Neuronal stem cell (in vitro differentiated cells): ENCODE measurements around the gene EMC8.

ENCODE experiments used
- DNase-seq: peaks from one replicate; pipeline ENCODE4 v3.0.0-alpha.2; 2013; ENCODE audit warnings: low spot score
- H2AFZ ChIP-seq: one replicate; pipeline ENCODE4 v1.6.1; 2013; ENCODE audit warnings: mild to moderate bottlenecking, low read length, inconsistent platforms
- H2AK5ac ChIP-seq: 2 replicates; pipeline ENCODE4 v1.6.1; 2013; ENCODE audit warnings: low read depth, mild to moderate bottlenecking, inconsistent platforms, low read length, moderate library complexity, mixed read lengths
- H2BK120ac ChIP-seq: 2 replicates; pipeline ENCODE4 v1.6.1; 2013; ENCODE audit warnings: low read depth, mild to moderate bottlenecking, inconsistent platforms, low read length, moderate library complexity, mixed read lengths
- H2BK12ac ChIP-seq: one replicate; pipeline ENCODE4 v1.6.1; 2013; ENCODE audit warnings: low read length, inconsistent platforms
- H2BK15ac ChIP-seq: 2 replicates; pipeline ENCODE4 v1.6.1; 2013; ENCODE audit warnings: mild to moderate bottlenecking, low read length, inconsistent platforms, mixed read lengths
- H2BK5ac ChIP-seq: one replicate; pipeline ENCODE4 v1.6.1; 2013; ENCODE audit warnings: inconsistent platforms, mild to moderate bottlenecking, low read length, moderate library complexity
- H3K14ac ChIP-seq: one replicate; pipeline ENCODE4 v1.6.1; 2013; ENCODE audit warnings: low read length, inconsistent platforms
- H3K18ac ChIP-seq: 2 replicates; pipeline ENCODE4 v1.6.1; 2013; ENCODE audit warnings: low read length, inconsistent platforms
- H3K23ac ChIP-seq: 2 replicates; pipeline ENCODE4 v1.6.1; 2013; ENCODE audit warnings: low read depth, mild to moderate bottlenecking, mixed read lengths, low read length, inconsistent platforms; ENCODE audit not compliant: poor library complexity
- H3K27ac ChIP-seq: replicated peaks from 3 replicates; pipeline ENCODE4 v1.5.1; 2013; ENCODE audit warnings: low read length, inconsistent platforms
- H3K27me3 ChIP-seq, 3 experiments: 2 replicates each; pipeline ENCODE4 v1.6.1; 2013; ENCODE audit warnings: low read length in 3 of 3, mild to moderate bottlenecking in 2 of 3, inconsistent platforms in 1 of 3, low read depth in 1 of 3, mixed read lengths in 1 of 3, moderate library complexity in 1 of 3; ENCODE audit not compliant: control insufficient read depth in 3 of 3, insufficient read depth in 3 of 3
- H3K36me3 ChIP-seq, 2 donors: replicated peaks in 1 of 2; 2 replicates each; pipeline ENCODE4 v1.6.1; 2013; ENCODE audit warnings: low read length in 2 of 2; ENCODE audit not compliant: control insufficient read depth in 2 of 2, insufficient read depth in 2 of 2
- H3K4ac ChIP-seq: 2 replicates; pipeline ENCODE4 v1.6.1; 2013; ENCODE audit warnings: inconsistent platforms, mild to moderate bottlenecking, low read length, moderate library complexity
- H3K4me1 ChIP-seq, 2 donors: 1 replicate in 1 of 2; 2 replicates in 1 of 2; pipeline ENCODE4 v1.6.1; 2013; ENCODE audit warnings: low read length in 2 of 2, low read depth in 1 of 2; ENCODE audit not compliant: control insufficient read depth in 2 of 2, insufficient read depth in 1 of 2
- H3K4me2 ChIP-seq: one replicate; pipeline ENCODE4 v1.6.1; 2013; ENCODE audit warnings: mild to moderate bottlenecking, low read length, inconsistent platforms; ENCODE audit not compliant: insufficient read depth, poor library complexity, severe bottlenecking
- H3K4me3 ChIP-seq, 2 donors: 2 replicates each; pipeline ENCODE4 v1.5.1; 2013; ENCODE audit warnings: low read length in 2 of 2, mild to moderate bottlenecking in 2 of 2, inconsistent platforms in 1 of 2, moderate library complexity in 1 of 2
- H3K79me1 ChIP-seq: one replicate; pipeline ENCODE4 v1.6.1; 2013; ENCODE audit warnings: low read depth, mild to moderate bottlenecking, inconsistent platforms, low read length, moderate library complexity
- H3K9ac ChIP-seq: one replicate; pipeline ENCODE4 v1.6.1; 2013; ENCODE audit warnings: mild to moderate bottlenecking, low read depth, low read length, inconsistent platforms; ENCODE audit not compliant: poor library complexity
- H3K9me3 ChIP-seq, 2 donors: replicated peaks in 1 of 2; 2 replicates each; pipeline versions ENCODE3 to v1.6.1; 2013; ENCODE audit warnings: low read length in 2 of 2, mild to moderate bottlenecking in 2 of 2, inconsistent platforms in 1 of 2, low read depth in 1 of 2, mixed read lengths in 1 of 2, moderate library complexity in 1 of 2; ENCODE audit not compliant: control insufficient read depth in 2 of 2, insufficient read depth in 1 of 2
- H4K8ac ChIP-seq: one replicate; pipeline ENCODE4 v1.6.1; 2013; ENCODE audit warnings: low read depth, mild to moderate bottlenecking, inconsistent platforms, low read length, moderate library complexity
- H4K91ac ChIP-seq: one replicate; pipeline ENCODE4 v1.6.1; 2013; ENCODE audit warnings: low read length, low read depth, mild to moderate bottlenecking, inconsistent platforms; ENCODE audit not compliant: poor library complexity
- WGBS, 2 donors: extraction: QIAGEN DNeasy Blood & Tissue Kit; methylation state at CpG; one replicate each; pipeline ENCODE4 v1.1.7; 2013; ENCODE audit warnings: missing lambda C conversion rate in 2 of 2, mixed read lengths in 1 of 2; ENCODE audit not compliant: insufficient read length in 2 of 2, insufficient replicate concordance in 1 of 2; ENCODE audit errors: extremely low coverage in 2 of 2; 5-methylcytosine and 5-hydroxymethylcytosine counted together

The EMC8 gene

GRCh38 chr16:85826686-85827247 lies 27.4 kb upstream of the EMC8 start:
- peak overlapping the region; percentile 35 for H2BK12ac ChIP-seq
- peaks cover 2% of the 10 kb centered on the region for H3K79me1 ChIP-seq
- H3K27ac ChIP-seq = no peak overlapping the region
- H3K4me1 ChIP-seq = peaks cover 0 to 3% of the 10 kb centered on the region in 2 donors
- H2BK15ac ChIP-seq = no peak overlapping the region
- DNase-seq = no peak
- no peak overlapping the region for H2AFZ ChIP-seq
- no peaks in the 10 kb centered on the region for H3K36me3 ChIP-seq
- no peak overlapping the region for H2BK120ac ChIP-seq
- peak overlapping the region; percentile 90 for H4K91ac ChIP-seq
- H3K18ac ChIP-seq = peak overlapping the region; percentile 68
- no peak overlapping the region for H2BK5ac ChIP-seq
- WGBS, 2 donors = no CpG with 5 or more reads among the region's 16 CpGs
- no peak overlapping the region for H3K4ac ChIP-seq
- H4K8ac ChIP-seq = no peak overlapping the region
- no peak overlapping the region for H2AK5ac ChIP-seq
- H3K9me3 ChIP-seq = peaks cover 0 to 5% of the 10 kb centered on the region in 2 donors
- H3K14ac ChIP-seq = peak overlapping the region; percentile 59
- H3K4me3 ChIP-seq = peak overlapping the region in 1 of 2 donors; percentile 4
- H3K27me3 ChIP-seq = peaks cover 0 to 6% (median 2%) of the 10 kb centered on the region in 3 experiments
- H3K9ac ChIP-seq = peak overlapping the region; percentile 79
- no peak overlapping the region for H3K4me2 ChIP-seq
- H3K23ac ChIP-seq = peak overlapping the region; percentile 98

DNA sequence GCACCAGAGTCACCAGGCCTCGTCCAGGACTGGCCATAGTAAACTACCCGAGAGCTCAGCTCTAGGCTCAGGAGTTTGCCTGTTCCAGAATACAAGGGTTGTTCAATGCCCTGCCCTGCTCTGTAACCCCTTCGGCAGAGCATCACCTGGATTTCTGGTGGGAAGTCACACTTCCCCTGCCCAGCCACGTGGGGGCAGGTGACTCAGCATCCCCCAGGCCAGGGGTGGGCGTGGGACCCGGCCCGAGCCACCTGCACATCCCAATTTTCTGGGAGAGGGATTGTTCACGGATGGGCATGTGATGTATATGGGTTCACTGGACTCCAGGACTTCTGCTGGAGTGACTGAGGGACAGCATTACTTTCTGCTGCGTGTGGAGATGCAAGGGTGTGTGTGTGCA lies 26.0 kb upstream of the EMC8 start:
- H3K23ac ChIP-seq = no peak overlapping the region
- WGBS, 2 donors = no CpG with 5 or more reads among the region's 9 CpGs
- H3K9me3 ChIP-seq = peaks cover 0 to 5% of the 10 kb centered on the region in 2 donors
- no peaks in the 10 kb centered on the region for H3K36me3 ChIP-seq
- H4K91ac ChIP-seq = no peak overlapping the region
- no peak overlapping the region for H3K4me3 ChIP-seq
- no peak overlapping the region for H2BK120ac ChIP-seq
- H2AK5ac ChIP-seq = no peak overlapping the region
- H4K8ac ChIP-seq = no peak overlapping the region
- H3K4ac ChIP-seq = no peak overlapping the region
- peak overlapping the region; percentile 32 for H3K18ac ChIP-seq
- H3K9ac ChIP-seq = no peak overlapping the region
- no peak overlapping the region for H2BK5ac ChIP-seq
- H3K4me2 ChIP-seq = no peak overlapping the region
- H2BK15ac ChIP-seq = no peak overlapping the region
- no peak for DNase-seq
- no peak overlapping the region for H3K14ac ChIP-seq
- H2AFZ ChIP-seq = no peak overlapping the region
- peaks cover 0 to 3% of the 10 kb centered on the region in 2 donors for H3K4me1 ChIP-seq
- H3K79me1 ChIP-seq = peaks cover 2% of the 10 kb centered on the region
- peaks cover 0 to 9% (median 6%) of the 10 kb centered on the region in 3 experiments for H3K27me3 ChIP-seq
- H3K27ac ChIP-seq = no peak overlapping the region
- no peak overlapping the region for H2BK12ac ChIP-seq

DNA sequence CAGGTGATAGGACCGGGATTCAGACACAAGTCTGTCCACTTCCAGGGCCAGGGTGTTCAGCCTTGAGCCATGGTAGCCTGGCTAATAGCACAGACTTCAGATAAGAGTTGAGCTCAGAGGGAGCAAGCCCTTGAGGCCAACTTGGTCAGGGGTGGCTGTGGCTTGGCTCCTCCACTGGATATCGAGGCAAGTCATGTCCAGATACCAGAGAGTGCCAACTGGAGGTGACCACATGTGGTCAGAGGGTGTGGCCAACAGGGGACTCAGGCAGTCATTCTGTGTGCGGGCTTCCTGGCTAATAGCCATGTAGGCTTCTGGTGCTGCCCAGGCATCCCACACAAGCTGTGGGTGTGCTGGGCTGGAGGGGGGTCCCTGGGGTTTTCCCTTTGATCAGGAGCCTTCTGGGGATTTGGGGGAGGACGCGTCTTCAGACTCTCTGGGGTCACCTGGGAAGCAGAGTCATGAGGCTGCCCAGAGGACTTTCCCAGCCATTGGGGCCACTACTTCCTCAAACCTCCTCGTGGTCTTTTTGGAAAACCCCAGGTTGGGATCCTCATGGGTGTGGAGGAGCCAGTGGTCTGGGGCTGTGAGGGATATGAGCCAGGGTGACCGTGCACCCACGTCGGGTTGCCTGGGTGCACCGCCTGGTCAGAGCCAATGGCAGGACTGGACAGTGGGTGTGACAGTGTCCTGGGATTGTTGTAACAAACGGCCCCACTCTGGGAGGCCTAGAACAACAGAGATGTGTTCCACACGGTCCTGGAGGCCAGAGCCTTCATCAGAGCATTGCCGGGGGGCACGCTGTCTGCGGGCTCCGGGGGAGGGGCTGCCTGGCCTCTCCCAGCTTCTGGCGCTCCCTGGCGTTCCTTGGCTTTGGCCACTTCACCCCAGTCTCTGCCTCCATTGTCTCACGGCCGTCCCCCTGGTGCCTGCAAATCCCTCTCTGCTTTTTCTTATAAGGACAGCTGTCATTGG lies 25.1 kb upstream of the EMC8 start:
- Histone ChIP-seq H3K27ac (no peak overlapping the region), H2BK15ac (no peak overlapping the region), H2AK5ac (peak overlapping the region; percentile 35), H3K79me1 (peaks cover 2% of the 10 kb centered on the region), H2BK120ac (no peak overlapping the region), H3K9ac (no peak overlapping the region), H2AFZ (no peak overlapping the region), H3K4me1 (peaks cover 0 to 3% of the 10 kb centered on the region in 2 donors), H4K91ac (no peak overlapping the region), H3K36me3 (no peaks in the 10 kb centered on the region), H3K4ac (no peak overlapping the region), H3K9me3 (peaks cover 0 to 5% of the 10 kb centered on the region in 2 donors), H3K4me3 (no peak overlapping the region), H3K4me2 (no peak overlapping the region), H3K14ac (no peak overlapping the region), H3K27me3 (peaks cover 0 to 15% (median 15%) of the 10 kb centered on the region in 3 experiments), H3K23ac (peak overlapping the region; percentile 38), H2BK12ac (no peak overlapping the region), H4K8ac (no peak overlapping the region), H2BK5ac (peak overlapping the region; percentile 45), H3K18ac (no peak overlapping the region)
- no peak for DNase-seq
- WGBS, 2 donors = no CpG with 5 or more reads among the region's 20 CpGs

- no peak overlapping the region for H2AFZ ChIP-seq
- no peak overlapping the region for H3K27ac ChIP-seq
- no peak overlapping the region for H2BK12ac ChIP-seq
- H3K36me3 ChIP-seq = no peaks in the 10 kb centered on the region
- H3K23ac ChIP-seq = no peak overlapping the region
- peaks cover 0 to 5% of the 10 kb centered on the region in 2 donors for H3K9me3 ChIP-seq
- no peak overlapping the region for H3K9ac ChIP-seq
- WGBS, 2 donors = no CpG with 5 or more reads among the region's 1 CpG
- H3K4me3 ChIP-seq = no peak overlapping the region
- H2BK5ac ChIP-seq = no peak overlapping the region
- peaks cover 2% of the 10 kb centered on the region for H3K79me1 ChIP-seq
- H3K27me3 ChIP-seq = peaks cover 0 to 17% (median 15%) of the 10 kb centered on the region in 3 experiments
- no peak overlapping the region for H3K18ac ChIP-seq
- no peak overlapping the region for H3K4ac ChIP-seq
- no peak overlapping the region for H3K14ac ChIP-seq
- no peak overlapping the region for H2BK15ac ChIP-seq
- H3K4me1 ChIP-seq = peaks cover 0 to 3% of the 10 kb centered on the region in 2 donors
- no peak overlapping the region for H4K8ac ChIP-seq
- H3K4me2 ChIP-seq = no peak overlapping the region
- H4K91ac ChIP-seq = no peak overlapping the region
- H2AK5ac ChIP-seq = no peak overlapping the region
- no peak overlapping the region for H2BK120ac ChIP-seq
- no peak for DNase-seq
Measured at GRCh38 chr16:85823328-85823920, 24.1 kb upstream of the EMC8 start.
